HG02885 (cell line): ENCODE measurements around the gene FGFBP2.
A peak's percentile ranks its signal among the peaks of the same experiment; 100 is the strongest.

Experiments used
- ATAC-seq: cut with Tn5 transposase; IDR thresholded peaks from one replicate; pipeline ENCODE4 v1.9.1; 2021; ENCODE audit warnings: mild to moderate bottlenecking; ENCODE audit not compliant: unreplicated experiment, poor library complexity

FGFBP2 gene

GRCh38 chr4:15971068-15971801, 8.3 kb upstream of the FGFBP2 start:
- ATAC-seq: no peak

GRCh38 chr4:15968551-15969300, 5.8 kb upstream of the FGFBP2 start:
- no peak for ATAC-seq

- no peak for ATAC-seq
Observed at GRCh38 chr4:15965325-15965724, 2.4 kb upstream of the FGFBP2 start.

- ATAC-seq: no peak
Observed at GRCh38 chr4:15964159-15964558, 1.2 kb upstream of the FGFBP2 start.

- ATAC-seq: peak; percentile 89
Observed at GRCh38 chr4:15963576-15963975, 601 bp upstream of the FGFBP2 start.

GRCh38 chr4:15961781-15962510, 1.0 kb downstream of the FGFBP2 start:
- ATAC-seq: no peak

GRCh38 chr4:15958562-15958961, 4.4 kb downstream of the FGFBP2 start:
- no peak for ATAC-seq

GRCh38 chr4:15956179-15956850, 6.7 kb downstream of the FGFBP2 start:
- peak; percentile 96 for ATAC-seq

- no peak for ATAC-seq
Observed at GRCh38 chr4:15955670-15956069, 7.3 kb downstream of the FGFBP2 start.

- ATAC-seq: no peak
Observed at GRCh38 chr4:15953625-15954024, 9.3 kb downstream of the FGFBP2 start.

- ATAC-seq: no peak
Observed at GRCh38 chr4:15951781-15952180, 11.2 kb downstream of the FGFBP2 start.

- ATAC-seq: no peak
Observed at GRCh38 chr4:15948826-15949225, 14.1 kb downstream of the FGFBP2 start.

GRCh38 chr4:15947684-15948083, 15.3 kb downstream of the FGFBP2 start:
- ATAC-seq: no peak

- no peak for ATAC-seq
Observed at GRCh38 chr4:15945516-15945915, 17.5 kb downstream of the FGFBP2 start.

- ATAC-seq: no peak
Observed at GRCh38 chr4:15944895-15945294, 18.1 kb downstream of the FGFBP2 start.

- no peak for ATAC-seq
Observed at GRCh38 chr4:15942283-15942682, 20.7 kb downstream of the FGFBP2 start.

GRCh38 chr4:15938640-15939039, 24.3 kb downstream of the FGFBP2 start, which contains the start of gene FGFBP1:
FGFBP1 (minus strand) TSS chr4:15938740; CDS start chr4:15936632, 2,108 bp downstream.
- no peak for ATAC-seq

GRCh38 chr4:15938182-15938581, 24.8 kb downstream of the FGFBP2 start:
- no peak for ATAC-seq

- ATAC-seq: no peak
Observed at GRCh38 chr4:15936495-15936894, 26.5 kb downstream of the FGFBP2 start.
